Peyer's patch (tissue), 4 donors: ENCODE results near the gene SERPINA6. TPM values are rescaled to one million over a fixed set of nuclear protein-coding genes. Genes with fewer than 3 reads are reported as not detected.
"Not testable (repeated sequence)": the region's sequence is repeated elsewhere in the genome, so short reads cannot be mapped to it uniquely, and the experiment has no call there.

Source experiments
- DNase-seq, 3 donors: peaks; one replicate each; pipeline ENCODE4 v3.0.0-alpha.2; 2017 to 2019
- H3K27ac ChIP-seq, 4 donors: fragments of 200-600 bp; sonication (generic); one replicate each; pipeline ENCODE4 v1.5.1; 2016 to 2019
- H3K27me3 ChIP-seq, 2 donors: fragments of 200-600 bp; sonication (generic); one replicate each; pipeline ENCODE4 v1.5.1; 2019
- H3K36me3 ChIP-seq, 3 donors: fragments of 200-600 bp; sonication (generic); one replicate each; pipeline ENCODE4 v1.5.1; 2016 to 2019
- H3K4me1 ChIP-seq, 4 donors: fragments of 200-600 bp; sonication (generic); one replicate each; pipeline ENCODE4 v1.5.1; 2016 to 2019
- H3K4me3 ChIP-seq, 4 donors: fragments of 200-600 bp; sonication (generic); 1 replicate in 3 of 4; 2 replicates in 1 of 4; pipeline ENCODE4 v1.5.1; 2016 to 2019; ENCODE audit warnings: mild to moderate bottlenecking in 1 of 4
- H3K9me3 ChIP-seq, 4 donors: fragments of 200-600 bp; sonication (generic); one replicate each; pipeline ENCODE4 v1.5.1; 2016 to 2019; ENCODE audit warnings: mild to moderate bottlenecking in 1 of 4
- CTCF ChIP-seq, 6 experiments: fragments of 450-650 bp in 4 of 6; fragments of 200-600 bp in 2 of 6; sonication (generic) in 1 of 6; IDR thresholded peaks; one replicate each; pipeline ENCODE4 v1.5.1; 2017 to 2019; ENCODE audit warnings: antibody characterized with exemption in 6 of 6, mild to moderate bottlenecking in 3 of 6, moderate library complexity in 1 of 6
- POLR2A ChIP-seq, 2 donors: fragments of 450-650 bp; IDR thresholded peaks; one replicate each; pipeline ENCODE4 v1.5.1; 2017; ENCODE audit warnings: antibody characterized with exemption in 2 of 2, mild to moderate bottlenecking in 2 of 2, moderate library complexity in 2 of 2
- total RNA-seq, 4 donors: library from RNA; depleted of rRNA; stranded (reverse); fragments of >200 nt; gene quantifications; one replicate each; pipeline ENCODE4 v1.1.0, GENCODE V29; 2016

The SERPINA6 gene
- total RNA-seq, 4 donors from 2014 or later: not detected

- no peaks in the 10 kb centered on the region for H3K36me3 ChIP-seq
- no peaks in the 10 kb centered on the region for H3K27me3 ChIP-seq
- H3K4me3 ChIP-seq: no peak overlapping the region
- H3K9me3 ChIP-seq: no peaks in the 10 kb centered on the region
- DNase-seq: no peak
- TF ChIP-seq CTCF (IDR thresholded peaks at IDR 0.05) (no peak), POLR2A (IDR thresholded peaks at IDR 0.05) (no peak)
- H3K27ac ChIP-seq: no peak overlapping the region
- no peaks in the 10 kb centered on the region for H3K4me1 ChIP-seq
Observed at GRCh38 chr14:94348836-94349235, 25.7 kb upstream of the SERPINA6 start.

- no peaks in the 10 kb centered on the region for H3K36me3 ChIP-seq
- DNase-seq: no peak
- TF ChIP-seq POLR2A (IDR thresholded peaks at IDR 0.05): no peak
- no peak for TF ChIP-seq CTCF (IDR thresholded peaks at IDR 0.05)
- no peak overlapping the region for H3K27ac ChIP-seq
- peaks cover 0 to 4% (median 0%) of the 10 kb centered on the region in 4 donors for H3K4me1 ChIP-seq
- H3K9me3 ChIP-seq: no peaks in the 10 kb centered on the region
- H3K4me3 ChIP-seq: no peak overlapping the region
- no peaks in the 10 kb centered on the region for H3K27me3 ChIP-seq
Observed at GRCh38 chr14:94346841-94347240, 23.7 kb upstream of the SERPINA6 start.

- H3K27ac ChIP-seq, H3K36me3 ChIP-seq, H3K9me3 ChIP-seq, H3K27me3 ChIP-seq, H3K4me1 ChIP-seq, H3K4me3 ChIP-seq, DNase-seq: not testable (repeated sequence)
Observed at GRCh38 chr14:94346065-94346786, 23.1 kb upstream of the SERPINA6 start.

GRCh38 chr14:94345344-94346064 lies 22.4 kb upstream of the SERPINA6 start:
- no peaks in the 10 kb centered on the region for H3K9me3 ChIP-seq
- peaks cover 0 to 4% (median 0%) of the 10 kb centered on the region in 4 donors for H3K4me1 ChIP-seq
- no peaks in the 10 kb centered on the region for H3K36me3 ChIP-seq
- no peak for TF ChIP-seq POLR2A (IDR thresholded peaks at IDR 0.05)
- TF ChIP-seq CTCF (IDR thresholded peaks at IDR 0.05): no peak
- DNase-seq: no peak
- H3K27ac ChIP-seq: no peak overlapping the region
- H3K27me3 ChIP-seq: no peaks in the 10 kb centered on the region
- no peak overlapping the region for H3K4me3 ChIP-seq

- TF ChIP-seq POLR2A (IDR thresholded peaks at IDR 0.05) (no peak), CTCF (IDR thresholded peaks at IDR 0.05) (no peak)
Observed at GRCh38 chr14:94344389-94344788, 21.3 kb upstream of the SERPINA6 start.

More at GRCh38 chr14:94344389-94344788, 21.3 kb upstream of the SERPINA6 start:
- no peaks in the 10 kb centered on the region for H3K9me3 ChIP-seq
- no peaks in the 10 kb centered on the region for H3K27me3 ChIP-seq
- H3K36me3 ChIP-seq: no peaks in the 10 kb centered on the region
- H3K4me3 ChIP-seq: no peak overlapping the region
- no peak overlapping the region for H3K27ac ChIP-seq
- DNase-seq: no peak
- peaks cover 0 to 4% (median 0%) of the 10 kb centered on the region in 4 donors for H3K4me1 ChIP-seq
